Right ventricle myocardium inferior (tissue), 1 donor: Measurements from ENCODE around the gene DDX54. TPM values are rescaled to one million over a fixed set of nuclear protein-coding genes. Genes with fewer than 3 reads are reported as not detected.

Experiments
- ATAC-seq: fragments of 200-7000 bp; cut with Tn5 transposase; one replicate; pipeline ENCODE4 v1.9.1; 2020; ENCODE audit warnings: mild to moderate bottlenecking, moderate library complexity
- DNase-seq: peaks from one replicate; pipeline ENCODE4 v3.0.0; 2021; ENCODE audit errors: missing footprints
- intact Hi-C: fragments of 100-400 bp; cut with DNase I; formaldehyde crosslinking; loops from one replicate; pipeline ENCODE4 v1.11.0; 2022
- microRNA-seq: library from miRNA; unstranded; fragments of <30 nt; microRNA quantifications from one replicate; pipeline ENCODE4 v1.2.0, GENCODE V29; 2020
- total RNA-seq: library from RNA; stranded (reverse); fragmentation: NEBNext Ultra II Directional; extraction: Animal tissue kit (Norgen Biotek cat#: 25700); gene quantifications from one replicate; pipeline ENCODE4 v1.2.1, GENCODE V29; 2021
- donor health status: DM: no; HTN: yes; CAD: no; lungs with severe emphysema.

DDX54 gene
- total RNA-seq, 1 donor from 2014 or later: 38.5 TPM

GRCh38 chr12:113115455-113116126 is 69.7 kb downstream of the DDX54 start:
- intact Hi-C loops: no loop called here

DNA sequence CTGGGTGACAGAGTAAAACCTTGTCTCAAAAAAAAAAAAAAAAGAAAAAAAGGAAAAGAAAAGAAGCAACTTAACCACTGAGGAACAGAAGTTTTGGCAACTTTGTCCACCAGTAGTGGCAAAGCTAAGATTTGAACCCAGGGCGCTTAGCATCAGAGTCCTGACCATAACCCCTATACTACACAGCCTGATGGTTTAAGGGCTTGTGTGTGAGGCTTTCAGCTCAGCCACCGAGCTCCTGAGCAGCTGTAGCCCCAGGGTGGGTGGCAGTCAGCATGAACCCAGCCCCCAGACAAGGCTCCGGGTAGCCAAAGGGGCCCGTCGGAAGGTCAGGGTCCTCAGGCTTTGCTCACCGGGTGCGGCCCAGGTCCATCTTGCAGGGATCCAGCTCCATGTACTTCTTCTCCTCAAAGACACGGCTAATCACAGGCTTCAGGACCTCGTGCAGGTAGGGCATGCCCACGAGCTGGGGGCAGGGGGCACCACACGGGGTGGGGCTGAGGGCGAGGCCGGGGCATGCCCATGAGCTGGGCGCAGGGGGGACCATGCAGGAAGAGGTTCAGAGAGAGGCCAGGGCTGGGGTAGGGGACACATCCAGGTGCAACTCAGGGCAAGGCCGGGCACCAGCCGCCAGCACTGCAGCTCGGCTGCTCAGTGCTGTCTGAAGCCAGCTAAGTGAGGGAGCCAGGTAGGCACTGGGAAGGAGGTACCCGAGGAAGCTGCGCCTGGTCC is 70.7 kb downstream of the DDX54 start:
- intact Hi-C loops: no loop called here
- ATAC-seq (no peak), DNase-seq (no peak)

More at GRCh38 chr12:113115455-113116126, 69.7 kb downstream of the DDX54 start:
- ATAC-seq (no peak), DNase-seq (no peak)

- DNase-seq (no peak), ATAC-seq (no peak)
- intact Hi-C loops: no loop called here
Observed at GRCh38 chr12:113113397-113113796, 71.9 kb downstream of the DDX54 start.

- no peak for DNase-seq
- no peak for ATAC-seq
- intact Hi-C loops: no loop called here
Observed at GRCh38 chr12:113112043-113112899, 73.0 kb downstream of the DDX54 start.

DNA sequence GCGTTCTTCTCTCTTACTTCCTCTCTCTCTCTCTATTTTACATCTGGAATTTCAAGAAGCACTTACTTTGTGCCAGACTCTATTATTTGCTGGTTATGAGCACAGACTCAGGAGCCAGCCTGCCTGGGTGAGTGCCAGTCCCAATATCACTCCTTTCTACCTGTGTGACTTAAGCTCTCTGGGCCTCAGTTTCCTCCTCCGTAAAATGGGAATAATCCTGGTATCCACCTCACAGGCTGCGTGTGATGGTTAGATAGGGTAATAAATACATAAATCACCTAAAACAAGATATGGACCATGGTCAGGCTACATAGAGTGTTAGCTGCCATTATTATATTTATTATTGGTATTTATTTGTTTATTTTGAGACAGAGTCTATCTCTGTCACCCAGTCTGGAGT is 74.0 kb downstream of the DDX54 start:
- intact Hi-C loops: no loop called here
- DNase-seq (no peak), ATAC-seq (no peak)

GRCh38 chr12:113109872-113110599 is 75.2 kb downstream of the DDX54 start:
- DNase-seq (no peak), ATAC-seq (no peak)
- intact Hi-C loops: no loop called here

- intact Hi-C loops: no loop called here
- ATAC-seq (no peak), DNase-seq (no peak)
Observed at GRCh38 chr12:113109360-113109759, 75.9 kb downstream of the DDX54 start.

DNA sequence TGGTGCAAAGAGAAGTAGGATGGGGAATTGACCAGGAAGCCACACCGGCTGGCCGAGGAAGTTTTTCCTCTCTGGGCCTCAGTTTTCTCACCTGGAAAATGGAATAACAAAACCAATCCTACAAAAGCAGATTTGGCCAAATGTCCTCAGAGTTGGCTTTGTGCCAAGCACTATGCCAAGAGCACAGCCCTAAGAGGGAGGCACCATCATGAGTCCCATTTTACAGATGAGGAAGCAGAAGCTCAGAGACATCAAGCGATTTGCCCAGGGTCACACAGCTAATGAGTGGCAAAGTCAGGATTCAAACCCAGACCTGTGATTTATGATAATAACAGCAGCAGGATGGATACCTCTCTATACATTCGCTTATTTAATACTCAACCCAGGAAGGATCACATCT is 77.0 kb downstream of the DDX54 start:
- DNase-seq: no peak
- intact Hi-C loops: no loop called here
- ATAC-seq: no peak

Small RNAs within 50 kb of the gene (microRNA-seq; reads per million reads assigned to microRNA genes)
- gene MIR7106: not detected

Other genes starting within 250 kb of the DDX54 start
- 5.7 TPM for gene OAS3, start 247.0 kb downstream of the DDX54 start, total RNA-seq
- 5.0 TPM for gene OAS2, start 207.0 kb downstream of the DDX54 start, total RNA-seq
- gene DTX1, start 128.7 kb downstream of the DDX54 start, total RNA-seq: 3.7 TPM
- gene RASAL1, start 49.7 kb downstream of the DDX54 start, total RNA-seq: not detected
- not detected for gene CFAP73, start 35.8 kb downstream of the DDX54 start, total RNA-seq
- gene RITA1, start 243 bp upstream of the DDX54 start, total RNA-seq: 18.1 TPM
- 120 TPM for gene TPCN1, start 36.0 kb upstream of the DDX54 start, total RNA-seq
- gene SLC8B1, start 149.6 kb upstream of the DDX54 start, total RNA-seq: 13.3 TPM
- gene PLBD2, start 173.1 kb upstream of the DDX54 start, total RNA-seq: 40.3 TPM
- gene SDS, start 218.4 kb upstream of the DDX54 start, total RNA-seq: not detected
- 8.5 TPM for gene SDSL, start 236.9 kb upstream of the DDX54 start, total RNA-seq